ENCODE results near the gene HP1BP3.

HP1BP3 gene

DNA sequence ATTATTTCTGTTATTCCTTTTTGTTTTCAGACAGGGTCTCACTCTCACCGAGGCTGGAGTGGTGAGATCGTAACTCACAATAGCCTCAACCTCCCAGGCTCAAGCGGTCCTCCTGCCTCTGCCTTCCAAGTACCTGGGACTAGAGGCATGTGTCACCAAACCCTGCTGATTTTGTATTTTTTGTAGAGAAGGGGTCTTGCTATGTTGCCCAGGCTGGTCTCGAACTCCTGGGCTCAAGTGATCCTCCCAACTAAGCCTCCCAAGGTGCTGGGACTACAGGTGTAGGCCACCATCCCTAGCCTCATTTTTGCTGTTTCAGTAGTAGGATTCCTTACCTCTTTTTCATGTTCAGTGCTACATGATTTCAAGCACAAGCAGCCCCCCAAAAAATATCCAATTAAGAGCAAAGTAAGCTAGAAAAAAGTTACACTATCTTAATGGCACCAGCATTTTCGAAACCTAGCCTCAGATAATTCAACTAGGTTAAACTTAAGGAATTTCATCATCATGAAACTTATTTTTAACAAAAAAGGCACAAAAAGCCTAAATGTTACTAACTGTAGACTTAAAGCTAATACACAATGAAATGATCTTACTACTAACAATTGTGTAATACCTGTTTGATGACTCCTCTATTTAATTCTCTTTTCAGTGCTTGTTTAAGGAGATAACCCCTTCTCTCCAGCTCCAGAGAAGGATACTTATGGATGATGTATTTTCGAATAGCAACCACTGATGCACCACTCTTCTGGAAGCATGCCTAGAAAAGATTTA is 16.6 kb downstream of the HP1BP3 start:
- DNase-seq (ENCODE audit: low read depth in 2 of 2): no peak

DNA sequence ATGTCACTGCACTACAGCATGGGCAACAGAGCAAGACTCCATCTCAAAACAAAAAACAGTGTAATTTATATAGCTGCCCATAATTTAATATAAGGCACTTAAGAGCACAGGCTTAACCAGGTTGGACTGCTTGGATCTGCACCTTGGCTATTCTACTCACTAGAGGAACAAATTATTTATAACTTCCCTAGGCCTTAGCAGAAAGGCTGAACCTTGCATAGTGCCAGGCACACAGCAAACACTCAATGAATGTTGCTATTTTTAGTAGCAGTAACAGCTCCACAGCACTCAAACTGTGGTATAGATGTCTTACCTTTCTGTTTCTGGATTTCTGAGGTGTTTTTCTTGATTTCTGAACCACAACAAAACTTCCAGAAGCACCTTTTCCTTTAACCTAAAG is 19.8 kb downstream of the HP1BP3 start:
- DNase-seq (ENCODE audit: low read depth in 2 of 2): no peak

GRCh38 chr1:20763417-20763816 is 23.7 kb downstream of the HP1BP3 start:
- no peak for DNase-seq (ENCODE audit: low read depth in 2 of 2)

DNA sequence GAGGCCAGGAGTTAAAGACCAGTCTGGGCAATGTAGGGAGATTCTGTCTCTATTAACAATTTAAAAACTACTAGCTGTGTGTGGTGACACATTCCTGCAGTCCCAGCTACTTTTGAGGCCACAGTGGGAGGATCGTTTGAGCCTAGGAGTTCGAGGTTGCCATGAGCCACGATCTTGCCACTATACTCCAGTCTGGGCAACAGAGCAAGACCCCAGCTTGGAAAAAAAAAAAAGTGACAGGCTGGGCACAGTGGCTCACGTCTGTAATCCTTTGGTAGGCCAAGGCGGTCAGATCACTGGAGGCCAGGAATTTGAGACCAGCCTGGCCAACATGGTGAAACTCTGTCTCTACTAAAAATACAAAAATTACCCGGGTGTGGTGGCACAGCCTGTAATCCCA is 26.8 kb downstream of the HP1BP3 start:
- no peak for DNase-seq (ENCODE audit: low read depth in 2 of 2)

GRCh38 chr1:20753589-20753988 is 33.5 kb downstream of the HP1BP3 start:
- DNase-seq (ENCODE audit: low read depth in 2 of 2): no peak

DNA sequence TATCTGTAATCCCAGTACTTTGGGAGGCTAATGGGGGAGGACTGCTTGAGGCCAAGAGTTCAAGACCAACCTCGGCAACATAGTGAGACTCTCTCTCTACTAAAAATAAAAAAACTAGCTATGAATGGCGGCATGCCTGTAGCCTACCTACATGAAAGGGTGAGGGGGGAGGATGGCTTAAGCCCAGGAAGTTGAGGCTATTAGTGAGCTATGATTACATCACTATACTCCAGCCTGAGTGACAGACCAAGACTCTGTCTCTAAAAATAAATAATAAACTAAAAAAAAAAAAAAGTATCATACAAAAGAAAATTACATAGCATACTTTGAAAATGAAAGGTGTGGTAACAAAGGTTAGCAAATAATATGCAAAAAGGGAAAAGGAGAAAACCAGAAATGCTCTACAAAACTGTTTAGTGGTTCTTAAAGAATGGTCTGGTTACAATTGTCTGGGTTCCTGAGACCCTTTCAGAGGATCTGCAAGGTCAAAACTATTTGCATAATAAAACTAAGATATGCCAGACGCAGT is 35.6 kb downstream of the HP1BP3 start:
- DNase-seq (ENCODE audit: low read depth in 2 of 2): no peak

GRCh38 chr1:20742671-20743070 is 44.4 kb downstream of the HP1BP3 start:
- DNase-seq (ENCODE audit: low read depth in 2 of 2): no peak

DNA sequence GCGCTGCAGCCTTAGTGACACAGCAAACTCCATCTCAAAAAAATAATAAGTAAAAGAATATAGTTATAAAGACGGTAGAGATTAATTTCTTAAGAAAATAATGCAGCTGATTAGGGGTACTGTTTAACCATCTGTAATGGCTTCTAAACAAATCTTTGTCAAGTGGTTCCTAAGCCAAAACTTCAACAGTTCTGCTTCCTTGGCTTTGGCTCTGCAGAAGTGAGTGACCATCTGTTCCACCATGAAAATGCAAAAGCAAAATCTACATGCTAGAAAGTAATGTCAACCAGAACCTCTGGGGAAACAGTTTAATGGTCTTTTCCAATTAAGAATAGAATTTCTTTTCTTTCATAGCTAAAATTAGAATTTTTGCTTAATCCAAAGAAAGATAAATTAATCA is 46.3 kb downstream of the HP1BP3 start:
- DNase-seq (ENCODE audit: low read depth in 2 of 2): no peak

DNA sequence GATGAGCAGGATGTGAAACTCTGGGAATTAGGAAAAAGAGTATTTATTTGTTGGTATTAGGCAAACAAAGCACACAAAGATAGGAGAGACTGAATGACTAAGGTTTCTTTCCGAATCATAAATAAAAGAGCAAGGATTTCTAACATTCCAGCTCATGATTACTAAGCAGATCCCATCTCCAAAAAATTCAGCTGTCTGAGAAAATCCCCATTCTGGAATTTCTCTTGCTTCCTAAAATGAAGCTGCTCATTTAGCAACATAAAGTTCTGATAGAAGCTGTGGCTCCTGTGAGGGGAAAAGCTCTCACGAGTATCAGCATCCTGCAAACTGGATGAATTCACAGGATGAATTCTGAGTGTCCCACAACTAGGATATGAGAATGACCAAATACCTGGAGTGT is 47.9 kb downstream of the HP1BP3 start:
- peak; percentile 32 to 33 for DNase-seq (ENCODE audit: low read depth in 2 of 2)

DNA sequence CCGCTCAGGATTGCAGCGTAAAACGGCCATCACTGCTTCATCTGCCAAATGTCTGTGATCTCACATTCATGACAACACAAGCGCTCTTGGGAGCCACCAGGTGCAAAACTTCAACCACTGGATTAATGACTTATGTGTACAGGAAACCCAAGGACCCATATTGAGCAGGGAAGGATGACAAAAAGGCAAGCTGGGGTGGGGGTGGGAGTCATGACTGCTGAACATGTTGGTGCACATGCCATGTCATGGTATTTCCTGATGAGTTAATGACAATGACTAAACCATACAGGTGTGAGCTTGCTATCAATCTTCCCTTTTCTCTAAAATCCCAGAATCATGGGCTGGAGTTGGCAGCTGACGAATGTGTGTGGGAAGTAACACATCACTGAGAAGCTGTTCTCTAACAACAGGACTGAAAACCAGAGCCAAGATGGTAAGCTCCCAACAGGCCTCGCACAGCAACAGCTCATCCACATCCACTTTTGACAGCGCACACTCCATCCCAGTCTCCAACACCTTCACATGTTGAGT is 51.5 kb downstream of the HP1BP3 start:
- DNase-seq (ENCODE audit: low read depth in 2 of 2): no peak

DNA sequence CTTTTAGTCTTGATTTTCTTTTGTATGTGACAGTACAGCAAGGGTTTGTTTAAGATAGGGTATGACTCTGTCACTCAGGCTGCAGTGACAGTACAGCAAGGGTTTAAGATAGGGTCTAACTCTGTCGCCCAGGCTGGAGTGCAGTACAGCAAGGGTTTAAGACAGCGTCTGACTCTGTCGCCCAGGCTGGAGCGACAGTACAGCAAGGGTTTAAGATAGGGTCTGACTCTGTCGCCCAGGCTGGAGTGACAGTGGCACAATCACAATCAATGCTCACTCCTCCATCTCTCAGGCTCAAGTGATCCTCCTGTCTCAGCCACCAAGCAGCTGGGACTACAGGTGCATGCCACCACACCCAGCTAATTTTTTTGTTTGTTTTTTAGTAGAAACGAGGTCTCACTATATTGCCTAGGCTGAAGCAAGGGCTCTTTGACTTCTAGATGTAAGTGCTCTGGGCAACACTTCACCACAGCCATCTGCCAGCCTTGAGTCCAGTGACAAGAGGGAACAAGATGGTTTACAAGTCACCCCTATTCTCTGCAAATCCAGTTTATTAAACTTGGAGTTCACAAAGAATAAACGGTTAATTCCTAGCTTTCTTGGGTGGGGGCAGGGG is 53.6 kb downstream of the HP1BP3 start:
- no peak for DNase-seq (ENCODE audit: low read depth in 2 of 2)

DNA sequence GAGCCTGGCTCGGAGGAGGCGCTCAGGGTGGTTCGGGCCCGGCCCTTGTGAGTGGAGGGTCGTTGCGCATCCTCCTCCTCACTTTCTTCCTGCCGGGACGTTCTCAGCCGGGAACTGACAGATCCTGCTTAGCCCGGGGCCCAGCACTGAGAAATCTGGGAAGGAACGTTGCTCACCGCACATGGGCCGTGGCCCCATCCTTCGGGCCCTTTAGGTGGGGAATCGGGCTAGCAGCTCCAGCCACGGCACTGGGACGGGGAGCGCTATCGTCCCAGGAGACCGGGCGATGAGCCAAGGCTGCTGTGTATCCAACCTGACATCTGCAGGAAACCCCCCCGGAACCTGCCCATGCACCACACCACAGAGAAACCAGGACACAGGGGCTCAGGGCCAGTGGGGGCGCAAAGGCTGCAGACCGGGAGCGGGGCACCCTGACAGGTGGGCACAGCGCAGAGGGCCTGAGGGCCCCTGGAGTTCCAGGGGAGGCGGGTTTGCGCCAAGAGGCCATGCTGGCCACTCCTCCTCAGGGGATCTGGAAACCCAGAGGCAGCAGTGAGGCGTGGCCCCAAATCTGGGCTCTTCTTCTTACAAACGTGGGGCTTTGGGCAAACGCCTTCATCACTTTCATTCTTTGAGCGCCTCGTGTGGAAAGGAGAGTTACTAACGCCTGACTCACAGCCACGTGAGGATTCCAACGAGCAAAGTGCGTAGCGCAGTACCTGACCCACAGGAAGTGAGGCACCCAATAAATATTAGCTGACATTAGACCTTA is 54.3 kb downstream of the HP1BP3 start, which contains the start of gene SH2D5:
Gene SH2D5 (minus strand): TSS at position 116 of the 772 bp plus-strand sequence. CDS start 4,659 bp downstream, outside the sequence.
- peak; percentile 88 to 89 for DNase-seq (ENCODE audit: low read depth in 2 of 2)

- DNase-seq (ENCODE audit: low read depth in 2 of 2): peak; percentile 22
Measured at GRCh38 chr1:20732071-20732587, 55.0 kb downstream of the HP1BP3 start.

DNA sequence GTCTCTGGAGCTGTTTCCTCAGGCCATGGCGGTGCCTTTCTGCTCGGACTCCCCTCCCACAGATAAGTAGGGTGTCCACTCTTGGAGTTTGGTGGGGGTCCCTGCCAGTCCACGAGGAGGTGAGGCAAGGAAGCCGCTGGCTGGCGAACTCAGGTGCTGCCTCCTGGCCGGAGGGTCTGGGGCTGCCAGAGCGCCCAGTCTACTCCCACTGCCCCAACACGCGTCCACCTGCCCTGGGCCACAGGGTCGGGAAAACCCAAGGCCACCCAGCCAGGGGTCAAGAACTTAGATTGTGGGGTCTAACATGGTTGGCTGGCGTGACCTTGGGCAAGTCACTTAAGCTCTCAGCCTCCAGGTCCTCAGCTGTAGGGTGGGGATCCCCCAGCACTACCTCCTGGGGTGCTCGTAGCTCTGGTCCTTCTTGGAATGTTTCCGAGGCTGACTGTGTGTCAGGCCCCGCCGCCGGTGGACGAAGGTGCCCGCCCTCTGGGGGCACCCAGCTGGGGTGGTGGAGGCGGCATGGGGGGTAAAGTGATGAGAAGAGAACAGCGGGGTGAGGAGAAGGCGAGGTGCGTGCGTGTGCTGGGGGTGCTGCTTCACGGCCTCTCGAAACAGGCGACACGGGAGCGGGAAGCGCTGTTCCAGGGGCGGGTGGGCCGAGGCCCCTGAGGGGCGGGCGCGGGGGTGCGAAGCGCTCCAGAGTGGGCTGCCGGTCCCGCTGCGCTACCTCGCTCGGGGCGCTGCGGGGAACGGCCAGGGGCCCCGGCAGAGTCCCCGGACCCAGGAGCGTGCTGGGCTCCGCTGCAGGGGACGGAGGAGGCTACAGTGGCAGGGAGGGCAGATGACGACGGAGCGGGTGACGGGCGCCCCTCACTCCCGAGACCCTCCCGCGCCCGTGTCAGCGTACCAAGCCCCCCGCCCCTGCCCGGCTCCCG is 55.8 kb downstream of the HP1BP3 start:
- no peak for DNase-seq (ENCODE audit: low read depth in 2 of 2)

GRCh38 chr1:20730690-20731056 is 56.4 kb downstream of the HP1BP3 start:
- DNase-seq (ENCODE audit: low read depth in 2 of 2): no peak

- no peak for DNase-seq (ENCODE audit: low read depth in 2 of 2)
Measured at GRCh38 chr1:20729990-20730689, 57.0 kb downstream of the HP1BP3 start.

DNA sequence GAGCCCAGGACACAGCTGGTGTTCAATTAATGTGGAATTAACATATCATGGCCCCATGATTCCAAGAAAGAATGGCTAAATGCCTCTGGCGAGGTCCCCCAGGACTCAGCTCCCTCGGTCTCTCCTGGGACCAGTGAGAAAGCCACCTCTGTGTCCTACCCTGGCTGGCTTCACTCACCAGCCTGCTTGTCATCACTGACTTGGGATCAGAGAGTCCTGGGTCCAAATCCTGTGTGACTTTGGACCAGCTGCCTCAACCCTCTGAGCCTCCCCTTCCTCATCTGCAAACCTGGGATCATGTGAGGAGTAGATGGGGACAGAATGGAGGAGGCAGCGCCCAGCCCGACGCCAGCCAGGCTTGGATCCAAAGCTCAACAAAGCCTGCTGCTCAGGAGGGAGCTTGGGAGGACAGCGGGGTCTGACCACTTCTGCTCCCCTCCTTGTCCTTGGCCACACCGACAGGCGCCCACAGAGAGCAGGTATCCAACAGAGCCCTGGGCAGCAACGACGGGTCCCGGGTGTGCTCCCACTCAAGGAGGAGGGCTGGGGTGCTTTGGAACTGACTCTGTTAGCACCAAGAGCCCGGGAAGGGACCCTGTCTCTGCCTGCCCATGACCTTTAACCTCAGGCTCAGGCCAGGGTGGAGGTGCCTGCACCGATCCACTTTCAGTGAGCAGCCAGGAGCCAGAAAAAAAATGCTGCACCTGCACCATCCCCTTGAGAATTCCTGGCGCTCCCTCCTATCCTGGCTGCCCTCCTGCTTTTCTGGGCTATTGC is 57.8 kb downstream of the HP1BP3 start:
- DNase-seq (ENCODE audit: low read depth in 2 of 2): no peak

DNA sequence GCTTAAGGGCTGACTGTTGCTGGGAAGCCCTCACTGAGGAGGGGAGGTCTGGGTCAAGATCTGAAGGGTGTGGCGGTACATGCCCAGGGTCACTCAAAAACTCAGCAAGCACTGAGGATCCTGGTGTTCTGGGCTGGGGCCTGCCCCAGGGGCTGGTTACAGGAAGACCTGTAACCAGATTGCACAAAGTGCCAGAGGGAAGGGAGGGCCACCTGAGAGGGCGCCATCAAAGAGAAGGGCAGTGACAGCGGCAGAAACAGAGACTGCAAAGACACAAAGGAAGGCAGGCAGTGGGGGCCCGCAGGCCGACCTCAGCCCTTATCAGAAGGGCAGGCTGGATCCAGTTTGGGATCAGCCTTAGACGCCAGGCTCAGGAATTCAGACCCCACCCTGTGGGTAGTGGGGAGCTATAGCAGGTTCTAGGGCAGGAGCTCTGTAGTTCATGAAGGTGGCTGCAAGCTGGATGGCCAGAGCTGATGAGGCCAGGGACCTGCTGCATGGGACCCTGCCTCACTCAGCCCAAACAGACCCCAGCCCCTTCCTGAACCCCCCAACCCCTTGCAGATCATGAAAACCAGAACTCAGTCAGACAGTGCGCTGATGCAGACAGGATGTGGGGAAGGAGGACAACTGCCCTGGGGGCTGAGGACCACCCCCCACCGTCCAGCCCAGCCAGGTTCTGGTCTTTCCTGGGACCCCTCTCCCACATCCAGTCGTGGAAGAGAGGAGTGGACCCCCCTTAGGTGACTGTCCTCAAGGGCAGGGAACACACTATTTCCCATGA is 58.5 kb downstream of the HP1BP3 start:
- DNase-seq (ENCODE audit: low read depth in 2 of 2): no peak

All from fibroblast of skin of left quadriceps (primary cell).